Liver (tissue), 9 donors: ENCODE data around the gene PKMYT1. TPM values are rescaled to one million over a fixed set of nuclear protein-coding genes. Genes with fewer than 3 reads are reported as not detected.

Experiments
- DNase-seq: peaks from one replicate; pipeline ENCODE4 v3.0.0-alpha.2; 2017; ENCODE audit warnings: low spot score
- H3K27ac ChIP-seq, 2 donors: one replicate each; pipeline ENCODE4 v1.7.0; 2013; ENCODE audit warnings: inconsistent platforms in 2 of 2, low read length in 2 of 2, control low read depth in 1 of 2, low read depth in 1 of 2, mild to moderate bottlenecking in 1 of 2
- H3K27me3 ChIP-seq, 4 donors: one replicate each; pipeline versions ENCODE4 v1.6.1 to v1.7.0; 2013; ENCODE audit warnings: low read length in 3 of 4, inconsistent platforms in 1 of 4, mild to moderate bottlenecking in 1 of 4, moderate library complexity in 1 of 4; ENCODE audit not compliant: control insufficient read depth in 4 of 4, insufficient read depth in 4 of 4
- H3K36me3 ChIP-seq, 4 donors: one replicate each; pipeline versions ENCODE4 v1.6.1 to v1.7.0; 2013; ENCODE audit warnings: low read length in 3 of 4, mild to moderate bottlenecking in 3 of 4, low read depth in 1 of 4, moderate library complexity in 1 of 4; ENCODE audit not compliant: control insufficient read depth in 4 of 4, insufficient read depth in 3 of 4
- H3K4me1 ChIP-seq, 4 donors: one replicate each; pipeline versions ENCODE4 v1.6.1 to v1.7.0; 2013; ENCODE audit warnings: low read length in 3 of 4, mild to moderate bottlenecking in 3 of 4, moderate library complexity in 1 of 4; ENCODE audit not compliant: control insufficient read depth in 4 of 4, insufficient read depth in 4 of 4
- H3K4me3 ChIP-seq, 3 donors: one replicate each; pipeline versions ENCODE4 v1.6.1 to v1.7.0; 2013; ENCODE audit warnings: low read length in 3 of 3, control low read depth in 1 of 3, low read depth in 1 of 3, mild to moderate bottlenecking in 1 of 3
- H3K9ac ChIP-seq, 2 donors: one replicate each; pipeline ENCODE4 v1.7.0; 2013; ENCODE audit warnings: low read length in 2 of 2, mild to moderate bottlenecking in 2 of 2, moderate library complexity in 2 of 2, control low read depth in 1 of 2, low read depth in 1 of 2
- H3K9me3 ChIP-seq, 4 donors: one replicate each; pipeline versions ENCODE4 v1.6.1 to v1.7.0; 2013; ENCODE audit warnings: low read length in 3 of 4; ENCODE audit not compliant: control insufficient read depth in 4 of 4
- ATF3 ChIP-seq: IDR thresholded peaks from 2 replicates; pipeline ENCODE4 v1.6.1; 2016; ENCODE audit warnings: antibody characterized with exemption
- CTCF ChIP-seq: fragments of 150-350 bp; IDR thresholded peaks from 2 replicates; pipeline ENCODE4 v1.5.1; 2017; ENCODE audit warnings: improper control_type of control experiment, low read depth, low read length; ENCODE audit not compliant: missing input control
- FOXA1 ChIP-seq: IDR thresholded peaks from 2 replicates; pipeline ENCODE4 v1.6.1; 2016; ENCODE audit warnings: antibody characterized with exemption
- FOXA2 ChIP-seq: IDR thresholded peaks from 2 replicates; pipeline ENCODE4 v1.6.1; 2016; ENCODE audit warnings: antibody characterized with exemption
- GABPA ChIP-seq, 2 donors: IDR thresholded peaks in 1 of 2; conservative IDR thresholded peaks in 1 of 2; 2 replicates each; pipeline ENCODE4 v1.6.1; 2016; ENCODE audit warnings: antibody characterized with exemption in 2 of 2, mild to moderate bottlenecking in 1 of 2, moderate library complexity in 1 of 2
- HNF4A ChIP-seq, 2 donors: conservative IDR thresholded peaks; 2 replicates each; pipeline ENCODE4 v1.6.1; 2016; ENCODE audit warnings: antibody characterized with exemption in 2 of 2, mild to moderate bottlenecking in 2 of 2
- JUND ChIP-seq, 2 donors: IDR thresholded peaks; 2 replicates each; pipeline ENCODE4 v1.6.1; 2016; ENCODE audit warnings: antibody characterized with exemption in 2 of 2
- NR2F2 ChIP-seq: IDR thresholded peaks from 2 replicates; pipeline ENCODE4 v1.6.1; 2016; ENCODE audit warnings: antibody characterized with exemption
- RAD21 ChIP-seq, 2 donors: IDR thresholded peaks; 2 replicates each; pipeline ENCODE4 v1.6.1; 2016; ENCODE audit warnings: antibody characterized with exemption in 2 of 2, mild to moderate bottlenecking in 2 of 2
- REST ChIP-seq: IDR thresholded peaks from 2 replicates; pipeline ENCODE4 v1.6.1; 2016; ENCODE audit warnings: antibody characterized with exemption, mild to moderate bottlenecking
- RXRA ChIP-seq, 2 donors: IDR thresholded peaks; 2 replicates each; pipeline ENCODE4 v1.6.1; 2017 to 2018; ENCODE audit warnings: antibody characterized with exemption in 2 of 2, mild to moderate bottlenecking in 1 of 2
- SP1 ChIP-seq: IDR thresholded peaks from 2 replicates; pipeline ENCODE4 v1.6.1; 2018; ENCODE audit warnings: antibody characterized with exemption, mild to moderate bottlenecking
- TAF1 ChIP-seq: conservative IDR thresholded peaks from 2 replicates; pipeline ENCODE4 v1.6.1; 2016; ENCODE audit warnings: antibody characterized with exemption, mild to moderate bottlenecking
- YY1 ChIP-seq: IDR thresholded peaks from 2 replicates; pipeline ENCODE4 v1.6.1; 2016; ENCODE audit warnings: antibody characterized with exemption, mild to moderate bottlenecking
- ZBTB33 ChIP-seq: IDR thresholded peaks from 2 replicates; pipeline ENCODE4 v1.6.1; 2016; ENCODE audit warnings: antibody characterized with exemption
- WGBS: extraction: QIAGEN DNeasy Blood & Tissue Kit; methylation state at CpG from one replicate; pipeline ENCODE4 v1.1.7; 2013; 5-methylcytosine and 5-hydroxymethylcytosine counted together
- polyA plus RNA-seq, 2 donors: library from polyadenylated mRNA; stranded (reverse) in 1 of 2; unstranded in 1 of 2; fragments of 200-250 nt in 1 of 2; fragments of >200 nt in 1 of 2; fragmentation: Nextera tagmentation in 1 of 2; extraction: Ambion mirVana in 1 of 2; gene quantifications; one replicate each; pipeline versions ENCODE4 v1.2.1 to v1.2.3, GENCODE V29; 2013 to 2015
- total RNA-seq, 2 donors: library from RNA; depleted of rRNA; stranded (reverse); fragments of >200 nt; gene quantifications; one replicate each; pipeline ENCODE4 v1.2.3, GENCODE V29; 2014
- donor health status: healthy.
- donor health status: healthy.
- donor health status: healthy.
- donor health status: healthy.
- donor health status: healthy.

Gene PKMYT1
- total and polyA plus RNA-seq, 4 donors = 0.50 to 15.8 (median 2.6) TPM

GRCh38 chr16:3027983-3028715 is 47.9 kb upstream of the PKMYT1 start:
- no peak overlapping the region for H3K27ac ChIP-seq
- peaks cover 0 to 14% (median 3%) of the 10 kb centered on the region in 4 donors for H3K36me3 ChIP-seq
- 10% methylated on average over 58 of the region's 58 CpGs for WGBS
- peaks cover 0 to 5% (median 2%) of the 10 kb centered on the region in 4 donors for H3K27me3 ChIP-seq
- no peak overlapping the region for H3K4me3 ChIP-seq
- TF ChIP-seq JUND (IDR thresholded peaks at IDR 0.05) (no peak), NR2F2 (no peak), HNF4A (conservative IDR thresholded peaks at IDR 0.05) (no peak), ZBTB33 (no peak), RXRA (IDR thresholded peaks at IDR 0.05) (no peak), YY1 (no peak), TAF1 (no peak), SP1 (peak; percentile 32), REST (no peak), CTCF (peak; percentile 72), FOXA2 (no peak), RAD21 (IDR thresholded peaks at IDR 0.05) (peak; percentile 73 to 82)
- H3K9me3 ChIP-seq = no peaks in the 10 kb centered on the region
- no peak overlapping the region for H3K9ac ChIP-seq
- peaks cover 4 to 33% (median 10%) of the 10 kb centered on the region in 4 donors for H3K4me1 ChIP-seq
- peak; percentile 95 for DNase-seq

GRCh38 chr16:3027489-3027795 is 47.2 kb upstream of the PKMYT1 start:
- Histone ChIP-seq H3K9me3 (no peaks in the 10 kb centered on the region), H3K36me3 (peaks cover 0 to 14% (median 3%) of the 10 kb centered on the region in 4 donors), H3K4me3 (no peak overlapping the region), H3K27ac (no peak overlapping the region), H3K27me3 (peaks cover 0 to 5% (median 2%) of the 10 kb centered on the region in 4 donors), H3K9ac (no peak overlapping the region), H3K4me1 (peaks cover 9 to 40% (median 13%) of the 10 kb centered on the region in 4 donors)
- 97% methylated on average over 8 of the region's 8 CpGs for WGBS
- DNase-seq = no peak
- no peak for TF ChIP-seq SP1
- TF ChIP-seq FOXA2 = no peak
- TF ChIP-seq GABPA (IDR thresholded peaks at IDR 0.05 in 1 of 2, conservative IDR thresholded peaks at IDR 0.05 in 1 of 2) = no peak
- no peak for TF ChIP-seq REST
- no peak for TF ChIP-seq TAF1
- no peak for TF ChIP-seq ATF3
- no peak for TF ChIP-seq FOXA1
- TF ChIP-seq RXRA (IDR thresholded peaks at IDR 0.05) = no peak
- TF ChIP-seq ZBTB33 = no peak
